NCI-H2107 treated with DMSO at 0.1 percent for 48 hours (cell line): ENCODE results near the gene SYCE1.
"Not testable (repeated sequence)": the region's sequence is repeated elsewhere in the genome, so short reads cannot be mapped to it uniquely, and the experiment has no call there.

Experiments
- DNase-seq: peaks from one replicate; lab custom pipeline; 2025; ENCODE audit not compliant: unreplicated experiment; lab: John Stamatoyannopoulos, UW

SYCE1 gene

DNA sequence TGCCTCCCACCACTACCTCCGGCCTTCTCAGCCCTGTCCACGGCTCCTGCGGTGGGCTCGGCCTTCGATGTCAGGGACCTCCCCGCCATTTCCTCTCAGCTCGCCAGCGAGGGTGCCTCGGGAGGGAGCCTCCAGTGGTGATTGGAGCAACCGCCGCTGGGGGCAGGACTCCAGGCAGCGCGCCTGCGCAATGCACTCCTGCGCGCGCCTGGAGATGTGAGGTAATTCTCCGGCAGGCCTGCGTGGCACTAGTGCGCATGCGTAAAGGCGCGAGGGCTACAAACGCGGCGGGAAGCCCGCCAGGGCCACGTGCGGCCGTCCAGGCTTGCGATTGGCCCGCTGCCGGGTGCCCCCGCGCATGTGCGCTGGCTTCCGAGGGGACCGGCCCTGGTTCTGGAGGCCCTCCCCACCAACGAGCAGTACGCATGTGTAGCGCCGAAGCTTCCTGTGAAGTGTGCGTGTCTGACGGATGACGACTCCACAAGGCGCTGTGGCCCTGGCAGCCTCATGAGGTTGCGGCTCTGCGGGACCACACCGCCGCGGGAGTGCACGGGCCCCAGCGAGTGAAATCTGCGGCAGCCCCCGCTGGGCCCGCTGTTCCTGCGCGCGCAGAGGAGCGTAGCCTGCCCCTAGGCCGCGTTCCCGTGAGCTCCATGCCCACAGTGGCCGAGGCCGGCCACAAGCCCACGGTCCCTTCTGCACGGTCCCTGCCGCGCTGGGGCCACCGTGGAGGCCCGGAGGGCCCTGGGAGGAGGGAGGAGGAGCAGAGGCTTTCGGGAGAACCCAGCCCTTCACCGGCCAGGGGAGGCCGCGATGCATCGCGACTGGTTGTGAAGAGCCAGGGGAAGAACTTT, at the start of gene SYCE1:
SYCE1 (minus strand) TSS at position 143 of the 854 bp plus-strand sequence; CDS start at position 89, 54 bp downstream.
- no peak for DNase-seq

DNA sequence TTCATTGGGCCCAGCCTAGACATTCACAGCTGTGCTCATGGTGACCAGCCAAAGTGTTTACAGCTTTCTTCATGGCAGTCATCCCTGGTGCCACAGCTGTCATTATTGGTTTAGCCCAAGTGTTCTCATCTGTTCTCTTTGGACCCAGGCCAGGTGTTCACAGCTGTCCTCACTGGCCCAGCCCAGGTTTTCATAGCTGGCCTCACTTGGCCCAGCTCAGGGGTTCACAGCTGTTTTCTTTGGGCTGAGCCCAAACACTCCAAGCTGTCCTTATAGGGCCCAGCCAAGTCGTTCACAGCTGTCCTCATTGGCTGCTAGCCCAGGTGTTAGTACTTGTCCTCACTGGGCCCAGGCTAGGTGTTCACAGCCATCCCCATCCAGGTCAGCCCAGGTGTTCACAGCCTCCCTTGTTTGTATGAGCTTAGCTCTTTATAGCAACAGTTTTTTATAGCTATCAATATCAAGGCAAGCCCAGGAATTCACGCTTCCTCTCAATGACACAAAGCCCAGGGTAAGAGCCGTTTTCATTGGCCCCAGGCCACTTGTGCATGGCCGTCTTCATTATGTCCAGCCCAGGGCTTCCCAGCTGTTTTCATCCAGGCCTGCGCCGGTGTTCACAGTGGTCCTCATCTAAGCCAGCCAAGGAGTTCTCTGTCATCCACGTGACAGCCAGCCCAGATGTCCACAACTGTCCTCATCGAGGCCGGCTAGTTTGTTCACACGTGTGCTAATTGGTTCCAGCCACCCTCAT, 49.6 kb upstream of the SYCE1 start:
- DNase-seq, result no peak

- DNase-seq, result no peak
These were observed 48.3 kb upstream of the SYCE1 start for GRCh38 chr10:133613699-133614098.

DNA sequence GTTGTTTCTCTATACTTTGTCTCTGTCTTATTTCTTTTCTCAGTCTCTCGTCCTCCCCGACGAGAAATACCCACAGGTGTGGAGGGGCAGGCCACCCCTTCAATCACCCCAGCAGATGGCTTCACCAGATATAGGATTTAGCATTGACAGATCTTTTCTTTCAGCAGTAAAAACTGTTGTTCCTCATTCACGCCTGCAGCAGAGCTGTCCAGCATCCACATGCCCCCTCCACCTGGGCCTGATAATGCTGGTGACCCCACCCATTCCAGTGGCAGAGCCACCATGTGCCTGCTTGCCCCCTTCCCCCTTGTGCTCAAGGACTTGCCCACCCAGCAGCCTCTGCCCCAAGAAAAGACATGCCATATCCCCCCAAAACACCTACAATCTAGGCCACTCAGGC, 45.7 kb upstream of the SYCE1 start:
- DNase-seq, result no peak

DNA sequence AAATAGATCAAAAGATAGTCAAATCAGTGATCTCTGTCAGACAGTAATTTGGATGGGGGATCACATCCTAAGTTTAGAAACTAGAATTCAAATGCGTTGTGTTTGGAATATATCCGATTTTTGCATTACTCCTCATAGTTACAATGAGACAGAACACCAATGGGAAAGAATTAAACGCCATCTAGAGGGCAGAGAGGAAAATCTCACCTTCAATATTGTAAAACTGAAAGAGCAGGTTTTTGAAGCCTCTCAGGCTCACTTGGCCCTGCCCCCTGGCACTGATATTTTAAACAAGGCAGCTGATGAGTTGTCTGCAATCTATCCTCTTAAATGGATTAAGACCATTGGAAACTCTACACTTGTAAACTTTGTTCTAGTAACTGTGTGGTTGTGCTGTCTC, 43.5 kb upstream of the SYCE1 start:
- peak; percentile 7 for DNase-seq

DNA sequence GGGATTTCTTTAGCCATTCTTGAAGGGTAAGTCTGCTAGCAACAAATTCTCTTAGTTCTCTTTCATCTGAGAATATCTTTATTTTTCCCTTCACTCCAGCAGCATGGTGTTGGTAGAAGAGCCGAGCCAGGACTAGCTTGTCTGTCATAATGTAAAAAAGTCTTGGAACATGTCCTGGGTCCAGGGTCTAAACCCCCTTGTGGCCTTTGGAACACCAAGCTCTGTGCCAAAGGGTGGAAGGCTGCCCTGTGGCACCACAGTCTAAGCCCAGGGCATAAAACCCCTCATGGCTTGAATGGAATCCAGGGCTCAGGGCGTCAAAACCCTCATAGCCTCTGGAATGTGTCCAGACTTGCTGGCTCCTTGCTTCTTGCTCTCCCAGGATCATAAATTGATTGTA, 38.1 kb upstream of the SYCE1 start:
- not testable (repeated sequence) for DNase-seq

DNA sequence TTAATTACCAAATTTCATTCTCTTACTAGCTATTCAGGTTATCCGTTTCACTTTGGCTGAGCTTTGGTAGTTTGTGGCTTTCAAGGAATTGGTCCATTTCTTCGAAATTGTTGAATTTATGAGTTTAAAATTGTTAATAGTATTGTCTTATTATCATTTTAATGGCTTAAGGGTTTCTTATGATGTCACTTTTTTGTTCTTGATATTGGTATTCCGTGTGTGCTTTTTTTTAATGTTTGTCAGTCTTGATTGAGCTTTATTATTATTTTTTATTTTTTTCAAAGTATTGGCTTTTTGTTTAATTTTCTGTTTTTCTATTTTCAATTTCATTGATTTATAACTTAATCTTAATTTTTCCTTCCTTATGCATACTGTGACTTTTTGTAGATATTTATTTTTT, 35.3 kb upstream of the SYCE1 start:
- no peak for DNase-seq

GRCh38 chr10:133599869-133600268, 34.5 kb upstream of the SYCE1 start:
- not testable (repeated sequence) for DNase-seq

DNA sequence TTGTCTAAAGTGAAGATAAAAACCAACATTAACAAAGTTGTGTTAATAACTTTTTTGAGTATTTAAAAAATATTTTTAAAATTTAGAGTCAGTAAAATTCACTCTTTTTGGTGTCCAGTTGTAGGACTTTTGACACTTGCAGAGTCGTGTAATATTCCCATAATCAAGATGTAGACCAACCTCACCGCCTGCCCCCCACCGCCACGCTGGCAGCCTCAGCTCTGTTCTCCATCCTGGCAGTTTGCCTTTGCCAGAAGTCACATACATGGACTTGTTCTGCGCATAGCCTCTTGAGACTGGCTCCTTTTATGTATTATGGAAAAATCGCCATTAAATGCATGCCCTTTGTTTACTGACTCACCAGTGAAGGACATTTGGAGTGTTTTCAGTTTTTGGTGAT, 27.3 kb upstream of the SYCE1 start:
- DNase-seq, result no peak

DNA sequence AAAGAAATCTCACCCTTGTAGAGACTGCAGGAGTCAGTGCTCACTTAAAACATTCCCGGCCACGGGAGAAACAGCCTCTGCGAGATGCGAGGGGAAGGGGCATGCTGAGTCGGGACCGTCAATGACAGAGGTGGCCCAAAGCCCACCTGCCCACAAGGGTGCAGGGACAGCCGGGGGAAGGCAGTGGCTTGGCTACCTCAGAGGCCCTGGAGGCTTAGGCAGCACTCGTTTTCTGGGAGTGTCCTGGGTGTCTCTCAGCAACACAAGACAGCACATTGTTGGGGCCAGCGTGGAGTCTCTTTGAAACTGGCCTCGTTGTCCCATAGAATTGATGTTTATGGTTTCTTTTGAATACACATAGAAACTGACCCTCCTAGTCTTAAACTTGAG, 25.6 kb upstream of the SYCE1 start:
- DNase-seq, result no peak

DNA sequence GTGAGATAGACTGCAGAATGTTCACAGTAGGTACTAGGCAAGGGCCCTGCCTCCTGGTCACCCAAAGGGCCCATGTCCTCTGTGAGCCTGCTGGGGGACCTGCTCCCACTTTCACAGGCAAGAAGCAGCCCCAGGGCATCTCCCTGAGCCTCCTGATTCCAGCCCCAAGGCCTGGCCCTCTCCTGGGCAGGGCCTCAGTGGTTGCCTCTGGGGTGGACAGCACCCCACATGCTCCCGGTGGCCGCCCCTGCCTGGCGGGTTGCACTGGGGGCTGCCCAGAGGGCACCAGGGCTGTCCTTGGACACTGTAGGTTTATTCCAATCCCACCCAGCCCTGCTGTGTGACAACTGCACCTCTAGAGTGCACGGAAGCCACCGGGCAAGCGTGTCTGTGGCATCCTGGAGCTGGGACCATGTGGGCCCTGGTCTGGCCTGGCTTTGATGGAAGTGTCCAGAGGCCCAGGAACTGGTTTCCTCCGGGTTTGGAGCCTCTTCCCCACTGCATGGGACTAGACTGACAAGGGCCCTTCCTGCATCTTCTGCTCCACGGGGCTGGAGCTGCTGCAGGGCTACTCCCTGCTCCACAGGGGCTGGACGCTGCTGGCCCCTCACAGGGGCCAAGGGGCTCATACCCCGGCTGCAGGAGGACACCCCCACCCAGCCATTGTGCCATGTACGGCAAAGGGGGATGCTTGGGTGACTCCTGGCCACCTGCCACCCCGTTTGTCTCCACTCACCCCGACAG, 25.0 kb upstream of the SYCE1 start:
- no peak for DNase-seq

DNA sequence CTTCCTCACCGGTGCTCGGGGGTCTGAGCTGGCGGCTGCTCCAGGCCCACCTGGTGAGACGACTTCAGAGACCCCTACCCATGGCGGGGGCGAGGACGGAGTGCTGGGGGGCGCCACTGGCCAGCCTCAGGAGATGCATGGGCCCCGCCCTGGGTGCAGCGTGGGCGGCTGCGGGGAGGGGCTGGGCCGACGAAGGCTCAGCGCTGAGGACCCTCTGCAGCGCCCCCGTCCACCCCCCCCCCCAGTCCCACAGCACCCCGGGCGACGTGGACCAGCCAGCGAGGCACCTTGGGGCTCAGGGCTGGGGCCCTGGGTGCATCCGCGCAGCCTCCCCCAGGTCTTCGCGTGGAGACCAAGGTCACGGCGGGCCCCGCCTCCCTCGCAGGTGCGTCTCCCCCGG, 11.7 kb upstream of the SYCE1 start:
- DNase-seq, result not testable (repeated sequence)

- DNase-seq, result not testable (repeated sequence)
These were observed 8.1 kb upstream of the SYCE1 start for GRCh38 chr10:133573460-133573859.

DNA sequence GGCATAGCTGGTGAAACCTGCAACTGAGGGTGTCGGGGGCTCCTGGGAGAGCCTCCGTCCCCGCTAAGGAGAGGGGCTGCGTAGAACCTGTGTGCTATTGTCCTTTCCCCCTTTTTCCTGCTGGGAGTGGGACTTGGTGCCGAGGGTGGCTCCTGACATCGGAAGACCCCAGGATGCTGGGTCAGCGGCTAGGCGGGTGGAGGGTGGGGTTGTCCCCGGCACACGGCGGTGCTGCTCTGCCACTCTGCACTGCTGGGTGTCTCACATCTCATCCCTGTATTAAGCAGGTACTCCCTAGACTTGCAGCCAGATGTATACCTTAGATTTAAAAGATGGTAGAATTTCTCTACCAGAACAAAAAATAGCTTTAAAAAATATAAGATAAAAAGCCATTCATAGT, 6.7 kb upstream of the SYCE1 start:
- not testable (repeated sequence) for DNase-seq

DNA sequence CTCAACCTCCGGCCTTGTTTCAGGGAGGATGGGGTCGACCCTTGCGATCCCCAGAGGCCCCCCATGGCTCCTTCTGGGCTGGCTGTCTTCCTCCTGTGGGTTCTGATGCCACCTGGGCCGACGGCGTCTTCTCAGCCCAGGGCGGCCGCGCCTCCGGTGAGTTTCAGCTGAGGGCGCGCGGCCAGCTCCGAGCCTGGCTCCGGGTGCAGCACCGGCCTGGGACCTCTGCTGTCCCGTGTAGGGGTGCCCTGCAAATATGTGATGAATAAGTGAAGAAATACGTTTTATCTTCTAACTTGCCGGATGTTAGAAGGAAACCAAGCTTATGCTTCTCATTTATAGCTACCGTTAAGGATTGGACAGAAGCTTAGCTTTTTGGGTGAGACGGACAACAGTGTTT, 4.4 kb upstream of the SYCE1 start:
- not testable (repeated sequence) for DNase-seq

GRCh38 chr10:133568831-133569527, 3.6 kb upstream of the SYCE1 start:
- not testable (repeated sequence) for DNase-seq

- DNase-seq, result no peak
These were observed 2.9 kb upstream of the SYCE1 start for GRCh38 chr10:133568287-133568614.

- DNase-seq, result no peak
These were observed 2.4 kb upstream of the SYCE1 start for GRCh38 chr10:133567609-133568286.

DNA sequence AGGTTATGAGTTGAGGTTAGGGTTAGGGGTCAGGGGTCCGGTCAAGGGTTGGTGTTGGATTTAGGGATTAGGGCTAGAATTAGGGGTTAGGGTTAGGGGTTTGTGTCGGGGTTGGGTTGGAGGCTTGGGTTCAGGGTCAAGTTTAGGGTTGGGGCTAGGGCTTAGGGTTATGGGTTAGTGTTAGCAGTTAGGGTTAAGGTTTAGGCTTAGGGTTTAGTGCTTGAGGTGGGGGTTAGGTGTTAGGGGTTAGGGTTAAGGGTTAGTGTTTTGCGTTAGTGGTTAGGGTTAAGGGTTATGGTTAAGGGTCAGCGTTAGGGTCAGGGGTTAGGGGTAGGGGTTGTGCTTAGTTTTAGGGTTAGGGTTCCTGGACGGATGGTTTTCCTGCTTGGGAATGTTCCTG, 1.7 kb upstream of the SYCE1 start:
- DNase-seq, result no peak

DNA sequence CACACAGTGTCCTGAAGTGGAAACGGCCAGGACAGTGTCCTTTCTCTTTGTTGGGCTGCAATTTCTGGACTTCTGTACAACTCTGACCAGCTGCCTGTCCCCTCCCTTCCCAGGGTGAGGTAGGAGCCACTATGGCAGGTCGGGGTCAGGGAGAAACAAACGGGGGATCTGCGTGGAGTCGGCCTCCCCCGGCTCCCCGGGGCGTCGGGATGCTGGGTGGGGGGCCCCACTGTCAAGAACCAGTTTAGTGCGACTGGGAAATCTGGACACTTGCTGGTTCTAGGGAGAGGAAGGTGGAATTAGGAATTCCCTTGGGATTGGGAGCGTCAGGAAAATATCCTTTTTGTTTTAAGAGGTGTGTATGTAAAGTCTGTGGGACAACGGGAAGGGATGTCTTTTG, 567 bp downstream of the SYCE1 start:
- DNase-seq, result no peak

GRCh38 chr10:133559216-133559615, 6.2 kb downstream of the SYCE1 start:
- DNase-seq, result no peak
